Measurements from ENCODE around the gene MRPL51. TPM values are rescaled to one million over a fixed set of nuclear protein-coding genes. Genes with fewer than 3 reads are reported as not detected.

The MRPL51 gene
- total and polyA plus RNA-seq, 2 donors (not counting 3 experiments of a cell fraction or from before 2014, with no cell fraction given) = 147 to 273 TPM

GRCh38 chr12:6459004-6459337 is 34.1 kb downstream of the MRPL51 start:
- Histone ChIP-seq H3K9me3 (replicated peaks; ENCODE audit: control insufficient read depth, insufficient read depth, low read length) (no peaks in the 10 kb centered on the region), H3K27ac (ENCODE audit: insufficient read depth, low read depth, low read length) (no peak overlapping the region), H3K4me3 (replicated peaks in 1 of 3; ENCODE audit: insufficient read depth in 1 of 3, low read depth in 1 of 3, low read length in 3 of 3) (no peak overlapping the region), H3K9ac (replicated peaks; ENCODE audit: extremely low read depth, insufficient read depth, low read length) (no peak overlapping the region), H4K20me1 (replicated peaks; ENCODE audit: control insufficient read depth, extremely low read depth, insufficient read depth, low read length) (no peaks in the 10 kb centered on the region), H3K36me3 (ENCODE audit: control insufficient read depth in 2 of 2, extremely low read depth in 1 of 2, insufficient read depth in 2 of 2, low read length in 2 of 2) (peaks cover 6 to 19% of the 10 kb centered on the region in 2 experiments), H3K4me1 (ENCODE audit: control insufficient read depth, extremely low read depth, insufficient read depth, low read length) (peaks cover 13% of the 10 kb centered on the region), H3K79me2 (ENCODE audit: control insufficient read depth, insufficient read depth, low read length) (no peaks in the 10 kb centered on the region), H3K9me1 (replicated peaks; ENCODE audit: control insufficient read depth, extremely low read depth, insufficient read depth, low read length) (no peaks in the 10 kb centered on the region), H3K4me2 (ENCODE audit: insufficient read depth, low read length) (no peak overlapping the region), H2AFZ (ENCODE audit: low read depth, low read length) (no peak overlapping the region), H3K27me3 (ENCODE audit: control insufficient read depth in 2 of 2, insufficient read depth in 2 of 2, low read length in 2 of 2) (no peaks in the 10 kb centered on the region)
- dilution Hi-C loops (cut with MboI; ENCODE audit: extremely low pct_ligation_motif_present, low sequenced_read_pairs) = no loop called here
- intact Hi-C loops (cut with micrococcal nuclease) = no loop called here
- TF ChIP-seq GATA2 (IDR thresholded peaks at IDR 0.05; ENCODE audit: insufficient read depth, insufficient read length, low read depth, low read length) = no peak
- no peak for TF ChIP-seq MYC (IDR thresholded peaks at IDR 0.05; ENCODE audit: low read depth, low read length)
- TF ChIP-seq POLR2A (IDR thresholded peaks at IDR 0.05; ENCODE audit: low read depth, low read length) = no peak
- no peak for TF ChIP-seq MAX (IDR thresholded peaks at IDR 0.05; ENCODE audit: insufficient read depth, insufficient read length)
- TF ChIP-seq EZH2 (IDR thresholded peaks at IDR 0.05; ENCODE audit: borderline replicate concordance, low read depth, low read length, severe bottlenecking) = no peak
- no peak for TF ChIP-seq FOS (IDR thresholded peaks at IDR 0.05; ENCODE audit: borderline replicate concordance, insufficient read depth, low read length)
- TF ChIP-seq JUN (IDR thresholded peaks at IDR 0.05; ENCODE audit: borderline replicate concordance, insufficient read depth, insufficient read length, low read depth) = no peak
- ChIA-PET CTCF (interaction anchor here (1.1 to 1.2 kb wide), 2 partner anchors 11 to 79 kb away, joined by 3 to 5 read pairs; partner anchors contain the start of gene VAMP1), POLR2A (interaction anchor here (1.1 to 1.8 kb wide), 2 partner anchors 12 to 29 kb away, joined by 3 to 7 read pairs; partner anchors contain the start of gene VAMP1)
- no TSS peak for BruUV-seq (replicated peaks)
- FAIRE-seq = no peak
- no peak for DNase-seq (ENCODE audit: low read depth, low spot score)

Measured in endothelial cell of umbilical vein (primary cell).